GM13977 (cell line): ENCODE data around the gene COL6A1.

Experiments used
- DNase-seq: peaks from one replicate; pipeline ENCODE4 v3.0.0; 2012; ENCODE audit warnings: low spot score
- CTCF ChIP-seq: IDR thresholded peaks from 2 replicates; pipeline ENCODE4 v1.5.1; 2012; ENCODE audit warnings: mild to moderate bottlenecking, control low read depth; ENCODE audit not compliant: insufficient read depth; ENCODE audit errors: extremely low read depth, missing control alignments
- in situ Hi-C: fragments of 300-500 bp; cut with MboI; formaldehyde crosslinking; loops from one replicate; pipeline ENCODE4 v1.12.0; 2022; ENCODE audit warnings: low sequenced_read_pairs, low pct_unique_long_range_greater_than_20kb, mixed read lengths, inconsistent platforms; ENCODE audit not compliant: unreplicated experiment

Gene COL6A1

GRCh38 chr21:45938453-45938755 lies 43.2 kb upstream of the COL6A1 start:
- no peak for DNase-seq
- no peak for TF ChIP-seq CTCF
- in situ Hi-C loops = no loop called here

- no peak for TF ChIP-seq CTCF
- in situ Hi-C loops = no loop called here
- DNase-seq = no peak
Measured at GRCh38 chr21:45938811-45939520, 42.6 kb upstream of the COL6A1 start.

- TF ChIP-seq CTCF = no peak
- in situ Hi-C loops = no loop called here
- no peak for DNase-seq
Measured at GRCh38 chr21:45939521-45940045, 42.0 kb upstream of the COL6A1 start.

- in situ Hi-C loops = no loop called here
- no peak for TF ChIP-seq CTCF
- DNase-seq = no peak
Measured at GRCh38 chr21:45940091-45940490, 41.5 kb upstream of the COL6A1 start.

GRCh38 chr21:45940621-45941337 lies 40.8 kb upstream of the COL6A1 start:
- in situ Hi-C loops = no loop called here
- no peak for DNase-seq
- no peak for TF ChIP-seq CTCF

GRCh38 chr21:45941338-45941710 lies 40.2 kb upstream of the COL6A1 start:
- no peak for TF ChIP-seq CTCF
- in situ Hi-C loops = no loop called here

More at GRCh38 chr21:45941338-45941710, 40.2 kb upstream of the COL6A1 start:
- DNase-seq = no peak
